Stomach (tissue), 9 donors: ENCODE data around the gene DNAJC1. TPM values are rescaled to one million over a fixed set of nuclear protein-coding genes. Genes with fewer than 3 reads are reported as not detected.
A peak's percentile ranks its signal among the peaks of the same experiment; 100 is the strongest.
"Not testable (repeated sequence)": the region's sequence is repeated elsewhere in the genome, so short reads cannot be mapped to it uniquely, and the experiment has no call there.

Source experiments
- DNase-seq, 2 donors: peaks; one replicate each; pipeline versions ENCODE4 v3.0.0 to v3.0.0-alpha.2; 2013 to 2019
- H3K27ac ChIP-seq, 5 donors: fragments of 200-600 bp in 4 of 5; sonication (generic) in 4 of 5; one replicate each; pipeline ENCODE4 v1.5.1; 2013 to 2019; ENCODE audit warnings: mild to moderate bottlenecking in 1 of 5, moderate library complexity in 1 of 5
- H3K27me3 ChIP-seq, 3 donors: fragments of 200-600 bp; sonication (generic); one replicate each; pipeline ENCODE4 v1.5.1; 2017 to 2019; ENCODE audit warnings: mixed run types in 1 of 3
- H3K36me3 ChIP-seq, 4 donors: fragments of 200-600 bp; sonication (generic); 1 replicate in 3 of 4; 2 replicates in 1 of 4; pipeline ENCODE4 v1.5.1; 2016 to 2019
- H3K4me1 ChIP-seq, 4 donors: fragments of 200-600 bp; sonication (generic); one replicate each; pipeline ENCODE4 v1.5.1; 2016 to 2019
- H3K4me3 ChIP-seq, 4 donors: fragments of 200-600 bp; sonication (generic) in 3 of 4; one replicate each; pipeline ENCODE4 v1.5.1; 2016 to 2019; ENCODE audit warnings: mild to moderate bottlenecking in 1 of 4
- H3K9me3 ChIP-seq, 4 donors: fragments of 200-600 bp; sonication (generic); one replicate each; pipeline ENCODE4 v1.5.1; 2016 to 2019
- CTCF ChIP-seq, 7 experiments: fragments of 450-650 bp in 4 of 7; fragments of 200-600 bp in 3 of 7; sonication (generic) in 3 of 7; IDR thresholded peaks; one replicate each; pipeline ENCODE4 v1.5.1; 2016 to 2019; ENCODE audit warnings: antibody characterized with exemption in 7 of 7, control low read depth in 2 of 7, mild to moderate bottlenecking in 1 of 7
- EP300 ChIP-seq: sonication (generic); formaldehyde crosslinking; IDR thresholded peaks from one replicate; pipeline ENCODE4 v1.6.1; 2017; ENCODE audit warnings: antibody characterized with exemption
- POLR2A ChIP-seq, 4 donors: fragments of 450-650 bp; IDR thresholded peaks; one replicate each; pipeline ENCODE4 v1.6.1; 2016; ENCODE audit warnings: antibody characterized with exemption in 4 of 4, control low read depth in 2 of 4, mild to moderate bottlenecking in 1 of 4, moderate library complexity in 1 of 4
- POLR2AphosphoS5 ChIP-seq, 3 donors: sonication (generic); formaldehyde crosslinking; IDR thresholded peaks; one replicate each; pipeline ENCODE4 v1.6.1; 2016; ENCODE audit warnings: antibody characterized with exemption in 3 of 3
- WGBS, 5 donors: extraction: QIAGEN DNeasy Blood & Tissue Kit in 3 of 5; methylation state at CpG; one replicate each; pipeline versions ENCODE4 v1.1.5 to v1.1.7; 2013 to 2018; 5-methylcytosine and 5-hydroxymethylcytosine counted together
- intact Hi-C: fragments of 100-400 bp; cut with DNase I; formaldehyde crosslinking; loops from one replicate; pipeline ENCODE4 v1.15.1; 2023; ENCODE audit warnings: low total_unique reads
- polyA plus RNA-seq, 3 donors: library from polyadenylated mRNA; stranded (reverse); fragments of 200-250 nt; gene quantifications; one replicate each; pipeline ENCODE4 v1.2.3, GENCODE V29; 2013
- total RNA-seq, 5 donors: library from RNA; depleted of rRNA; stranded (reverse); fragments of >200 nt; gene quantifications; one replicate each; pipeline versions ENCODE4 v1.1.0 to v1.2.3, GENCODE V29; 2014 to 2016
- donor health status: healthy with polysubstance abuse.
- donor health status: Bipolar disorder and iron deficiency.
- donor health status: healthy.

DNAJC1 gene
- total and polyA plus RNA-seq, 8 donors: 16.3 to 344 (median 29.9) TPM

- intact Hi-C loops: no loop called here
- WGBS, 5 donors: 42 to 60% (median 53%) methylated on average over 3 of the region's 3 CpGs
- no peaks in the 10 kb centered on the region for H3K9me3 ChIP-seq
- no peak for TF ChIP-seq POLR2AphosphoS5 (IDR thresholded peaks at IDR 0.05)
- no peaks in the 10 kb centered on the region for H3K36me3 ChIP-seq
- H3K27me3 ChIP-seq: no peaks in the 10 kb centered on the region
- DNase-seq: no peak
- peaks cover 0 to 14% (median 6%) of the 10 kb centered on the region in 4 donors for H3K4me1 ChIP-seq
- H3K4me3 ChIP-seq: no peak overlapping the region
- H3K27ac ChIP-seq: no peak overlapping the region
Observed at GRCh38 chr10:22023508-22023907, 20.0 kb upstream of the DNAJC1 start.

- no peaks in the 10 kb centered on the region for H3K27me3 ChIP-seq
- 55 to 77% (median 72%) methylated on average over 8 of the region's 8 CpGs for WGBS, 5 donors
- H3K36me3 ChIP-seq: no peaks in the 10 kb centered on the region
- no peaks in the 10 kb centered on the region for H3K9me3 ChIP-seq
- no peak overlapping the region for H3K27ac ChIP-seq
- TF ChIP-seq POLR2A (IDR thresholded peaks at IDR 0.05) (no peak), POLR2AphosphoS5 (IDR thresholded peaks at IDR 0.05) (peak; percentile 23 to 63 (median 35))
- intact Hi-C loops: no loop called here
- no peak overlapping the region for H3K4me3 ChIP-seq
- H3K4me1 ChIP-seq: peaks cover 0 to 14% (median 6%) of the 10 kb centered on the region in 4 donors
- DNase-seq: peak in 1 of 2 donors; percentile 85
Observed at GRCh38 chr10:22022257-22023032, 18.9 kb upstream of the DNAJC1 start.

GRCh38 chr10:22021144-22021543 is 17.6 kb upstream of the DNAJC1 start:
- H3K4me3 ChIP-seq, intact Hi-C loops, DNase-seq, H3K27ac ChIP-seq, H3K9me3 ChIP-seq, H3K36me3 ChIP-seq, H3K27me3 ChIP-seq: not testable (repeated sequence)
- 91 to 96% (median 94%) methylated on average over 3 of the region's 3 CpGs for WGBS, 5 donors
- peaks cover 0 to 14% (median 6%) of the 10 kb centered on the region in 4 donors for H3K4me1 ChIP-seq

GRCh38 chr10:22017283-22018020 is 13.9 kb upstream of the DNAJC1 start:
- H3K36me3 ChIP-seq: no peaks in the 10 kb centered on the region
- DNase-seq: no peak
- no peak overlapping the region for H3K27ac ChIP-seq
- intact Hi-C loops: loop anchor here (10.0 kb wide), 1 partner anchor 217 kb away; no protein-coding TSS in a partner anchor
- no peaks in the 10 kb centered on the region for H3K9me3 ChIP-seq
- no peak for TF ChIP-seq EP300
- no peak for TF ChIP-seq CTCF (IDR thresholded peaks at IDR 0.05)
- no peak for TF ChIP-seq POLR2AphosphoS5 (IDR thresholded peaks at IDR 0.05)
- WGBS, 5 donors: 19 to 49% (median 23%) methylated on average over 3 of the region's 3 CpGs
- peaks cover 0 to 8% (median 3%) of the 10 kb centered on the region in 4 donors for H3K4me1 ChIP-seq
- no peaks in the 10 kb centered on the region for H3K27me3 ChIP-seq
- H3K4me3 ChIP-seq: no peak overlapping the region

- intact Hi-C loops: loop anchor here (10.0 kb wide), 1 partner anchor 219 kb away; no protein-coding TSS in a partner anchor
- H3K4me3 ChIP-seq: no peak overlapping the region
- H3K27me3 ChIP-seq: no peaks in the 10 kb centered on the region
- TF ChIP-seq CTCF (IDR thresholded peaks at IDR 0.05) (no peak), EP300 (no peak), POLR2AphosphoS5 (IDR thresholded peaks at IDR 0.05) (no peak), POLR2A (IDR thresholded peaks at IDR 0.05) (no peak)
- H3K4me1 ChIP-seq: no peaks in the 10 kb centered on the region
- 76 to 88% (median 86%) methylated on average over 5 of the region's 5 CpGs for WGBS, 5 donors
- H3K9me3 ChIP-seq: no peaks in the 10 kb centered on the region
- no peak for DNase-seq
- H3K27ac ChIP-seq: no peak overlapping the region
- no peaks in the 10 kb centered on the region for H3K36me3 ChIP-seq
Observed at GRCh38 chr10:22016046-22016705, 12.6 kb upstream of the DNAJC1 start.
